Osteocyte (in vitro differentiated cells): ENCODE measurements around the gene IMMP2L. TPM values are rescaled to one million over a fixed set of nuclear protein-coding genes. Genes with fewer than 3 reads are reported as not detected.

Experiments
- DNase-seq: peaks from one replicate; pipeline ENCODE4 v3.0.0; 2021; ENCODE audit warnings: mixed read lengths; ENCODE audit not compliant: unreplicated experiment; ENCODE audit errors: extremely low spot score
- H3K27ac Mint-ChIP-seq: one replicate; pipeline ENCODE4 v1.8.0; 2021; ENCODE audit warnings: mild to moderate bottlenecking, mixed read lengths; ENCODE audit not compliant: unreplicated experiment
- H3K27me3 Mint-ChIP-seq: one replicate; pipeline ENCODE4 v1.8.0; 2021; ENCODE audit warnings: mixed read lengths; ENCODE audit not compliant: unreplicated experiment
- H3K36me3 Mint-ChIP-seq: one replicate; pipeline ENCODE4 v1.8.0; 2021; ENCODE audit warnings: mixed read lengths; ENCODE audit not compliant: unreplicated experiment
- H3K4me1 Mint-ChIP-seq: one replicate; pipeline ENCODE4 v1.8.0; 2021; ENCODE audit warnings: mixed read lengths; ENCODE audit not compliant: unreplicated experiment
- H3K4me3 Mint-ChIP-seq: one replicate; pipeline ENCODE4 v1.8.0; 2021; ENCODE audit warnings: mild to moderate bottlenecking, moderate library complexity, mixed read lengths; ENCODE audit not compliant: unreplicated experiment
- H3K9me3 Mint-ChIP-seq: one replicate; pipeline ENCODE4 v1.8.0; 2021; ENCODE audit warnings: mixed read lengths; ENCODE audit not compliant: unreplicated experiment
- total RNA-seq: library from RNA; stranded (reverse); gene quantifications from 2 replicates; pipeline ENCODE4 v1.2.1, GENCODE V29; 2021
- TF ChIP-seq, protein P1 (sequence below): fragments of 200-600 bp; sonication (generic); IDR thresholded peaks from 2 replicates; pipeline ENCODE4 v1.5.0; 2021; ENCODE audit warnings: antibody characterized with exemption, mild to moderate bottlenecking, moderate library complexity

The IMMP2L gene
- total RNA-seq, 1 donor from 2014 or later, result 15.6 TPM

DNA sequence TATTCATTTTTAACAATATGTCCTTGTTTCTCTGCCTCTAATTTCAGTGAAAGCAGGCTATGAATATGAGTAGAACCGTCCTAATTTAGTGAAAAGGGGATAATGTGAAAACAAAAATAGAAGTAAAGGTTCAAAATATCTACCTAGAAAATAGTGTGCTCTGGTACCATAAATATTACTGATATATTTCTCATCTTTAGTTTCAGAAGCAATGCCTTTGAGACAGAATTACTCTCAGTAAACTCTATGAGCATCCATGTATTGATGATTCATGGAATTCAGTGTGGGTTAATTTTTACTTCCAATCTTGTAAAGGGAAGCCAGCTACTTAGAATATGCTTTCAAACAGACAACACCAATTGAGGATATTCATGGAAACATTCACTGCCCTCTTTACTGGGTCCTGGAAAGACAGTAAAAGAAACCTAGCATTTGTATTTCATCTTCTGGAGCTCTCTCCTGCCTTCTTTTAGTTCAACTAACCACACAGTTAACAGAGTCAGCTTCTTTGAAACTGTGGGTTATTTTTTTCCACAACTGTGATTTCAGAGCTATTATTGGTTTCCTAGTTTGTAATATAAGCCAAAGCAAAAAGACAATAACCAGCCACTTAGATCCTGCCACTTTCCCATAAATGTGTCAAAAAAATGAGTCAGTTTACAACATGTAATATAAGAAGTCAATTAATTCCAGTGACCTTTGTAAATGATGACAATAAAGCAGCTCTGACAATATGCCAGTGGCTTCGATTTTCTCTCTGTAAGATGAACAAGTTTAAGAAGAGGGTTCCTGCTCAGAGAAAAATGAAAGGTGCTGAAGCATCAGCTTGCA is 469.7 kb downstream of the IMMP2L start:
- TF ChIP-seq, protein P1, sequence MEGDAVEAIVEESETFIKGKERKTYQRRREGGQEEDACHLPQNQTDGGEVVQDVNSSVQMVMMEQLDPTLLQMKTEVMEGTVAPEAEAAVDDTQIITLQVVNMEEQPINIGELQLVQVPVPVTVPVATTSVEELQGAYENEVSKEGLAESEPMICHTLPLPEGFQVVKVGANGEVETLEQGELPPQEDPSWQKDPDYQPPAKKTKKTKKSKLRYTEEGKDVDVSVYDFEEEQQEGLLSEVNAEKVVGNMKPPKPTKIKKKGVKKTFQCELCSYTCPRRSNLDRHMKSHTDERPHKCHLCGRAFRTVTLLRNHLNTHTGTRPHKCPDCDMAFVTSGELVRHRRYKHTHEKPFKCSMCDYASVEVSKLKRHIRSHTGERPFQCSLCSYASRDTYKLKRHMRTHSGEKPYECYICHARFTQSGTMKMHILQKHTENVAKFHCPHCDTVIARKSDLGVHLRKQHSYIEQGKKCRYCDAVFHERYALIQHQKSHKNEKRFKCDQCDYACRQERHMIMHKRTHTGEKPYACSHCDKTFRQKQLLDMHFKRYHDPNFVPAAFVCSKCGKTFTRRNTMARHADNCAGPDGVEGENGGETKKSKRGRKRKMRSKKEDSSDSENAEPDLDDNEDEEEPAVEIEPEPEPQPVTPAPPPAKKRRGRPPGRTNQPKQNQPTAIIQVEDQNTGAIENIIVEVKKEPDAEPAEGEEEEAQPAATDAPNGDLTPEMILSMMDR, result no peak
- H3K4me1 Mint-ChIP-seq, result peaks cover 14% of the 10 kb centered on the region
- H3K27me3 Mint-ChIP-seq, result peaks cover 6% of the 10 kb centered on the region
- H3K9me3 Mint-ChIP-seq, result no peaks in the 10 kb centered on the region
- DNase-seq, result no peak
- no peak overlapping the region for H3K4me3 Mint-ChIP-seq
- no peaks in the 10 kb centered on the region for H3K36me3 Mint-ChIP-seq
- H3K27ac Mint-ChIP-seq, result no peak overlapping the region

DNA sequence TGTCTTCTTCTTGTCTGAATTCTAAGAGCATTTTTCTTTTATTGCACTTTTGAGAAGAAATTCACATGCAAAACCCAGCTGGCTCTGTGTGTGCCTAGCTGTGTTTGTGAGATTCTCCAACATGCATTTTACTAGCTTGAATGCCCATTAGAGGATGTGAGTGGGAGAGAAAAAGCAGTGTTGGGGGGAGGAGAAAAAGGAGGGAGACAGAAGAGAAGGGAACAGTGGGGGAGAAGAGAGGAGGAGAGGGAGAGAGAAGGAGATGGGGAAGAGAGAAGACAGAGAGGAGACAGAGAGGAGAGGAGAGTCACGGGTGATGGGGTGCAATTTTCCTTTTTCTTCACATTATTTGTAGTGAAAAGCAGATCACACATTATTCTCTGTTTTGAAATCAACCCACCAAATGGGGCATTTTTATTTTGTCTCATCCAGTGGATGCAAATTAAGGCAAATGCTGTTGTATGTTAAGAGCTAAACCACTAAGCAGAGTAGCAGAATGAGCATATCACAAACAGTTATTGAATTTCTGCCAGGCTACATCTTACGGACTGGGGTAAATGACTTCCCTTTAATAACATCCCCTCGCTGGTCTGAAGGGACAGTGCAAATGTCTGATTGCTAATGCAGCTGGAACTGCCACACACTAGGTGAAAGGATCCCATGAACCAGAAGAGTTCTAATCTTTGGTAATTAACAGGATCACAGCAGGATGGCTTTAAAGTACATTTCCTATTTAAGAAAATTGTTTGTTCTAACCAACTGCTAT is 470.5 kb downstream of the IMMP2L start:
- DNase-seq, result no peak
- no peak overlapping the region for H3K27ac Mint-ChIP-seq
- peak overlapping the region; percentile 45 for H3K4me3 Mint-ChIP-seq
- H3K4me1 Mint-ChIP-seq, result peaks cover 14% of the 10 kb centered on the region
- H3K9me3 Mint-ChIP-seq, result no peaks in the 10 kb centered on the region
- H3K36me3 Mint-ChIP-seq, result no peaks in the 10 kb centered on the region
- TF ChIP-seq, protein P1, result no peak
- peaks cover 6% of the 10 kb centered on the region for H3K27me3 Mint-ChIP-seq

GRCh38 chr7:111090846-111091245 is 471.4 kb downstream of the IMMP2L start, which contains the start of gene LRRN3:
Gene LRRN3 (plus strand): TSS chr7:111091127. CDS start chr7:111122773, 31,646 bp downstream.
- H3K4me1 Mint-ChIP-seq, result peaks cover 14% of the 10 kb centered on the region
- H3K27me3 Mint-ChIP-seq, result peaks cover 6% of the 10 kb centered on the region
- peak within 1 kb of the TSS; percentile 70 for H3K4me3 Mint-ChIP-seq
- TF ChIP-seq, protein P1, result no peak
- no peak within 1 kb of the TSS for H3K27ac Mint-ChIP-seq
- no peak for DNase-seq
- H3K9me3 Mint-ChIP-seq, result no peaks in the 10 kb centered on the region
- H3K36me3 Mint-ChIP-seq, result no peaks in the 10 kb centered on the region

- H3K27ac Mint-ChIP-seq, result no peak overlapping the region
- TF ChIP-seq, protein P1, result peak; percentile 78
- no peaks in the 10 kb centered on the region for H3K36me3 Mint-ChIP-seq
- no peaks in the 10 kb centered on the region for H3K9me3 Mint-ChIP-seq
- peaks cover 14% of the 10 kb centered on the region for H3K4me1 Mint-ChIP-seq
- H3K4me3 Mint-ChIP-seq, result no peak overlapping the region
- H3K27me3 Mint-ChIP-seq, result peaks cover 6% of the 10 kb centered on the region
- no peak for DNase-seq
These were observed 472.4 kb downstream of the IMMP2L start for GRCh38 chr7:111089822-111090426.
